ENCODE results near the gene SPAG17. TPM values are rescaled to one million over a fixed set of nuclear protein-coding genes. Genes with fewer than 3 reads are reported as not detected.

The SPAG17 gene
- total RNA-seq, 1 experiment from 2014 or later: not detected

GRCh38 chr1:118217141-118217838, 32.3 kb upstream of the SPAG17 start:
- no peak for ATAC-seq

GRCh38 chr1:118214866-118215265, 29.8 kb upstream of the SPAG17 start:
- Histone ChIP-seq H3K4me3 (replicated peaks in 1 of 2; ENCODE audit: low read depth in 1 of 2, low read length in 2 of 2) (no peak overlapping the region), H3K4me2 (ENCODE audit: low read length) (no peak overlapping the region), H2AFZ (ENCODE audit: low read depth, low read length, poor library complexity, severe bottlenecking) (no peak overlapping the region), H3K4me1 (ENCODE audit: control insufficient read depth in 1 of 2, insufficient read depth in 2 of 2, low read length in 2 of 2) (no peaks in the 10 kb centered on the region), H3K36me3 (ENCODE audit: control insufficient read depth in 1 of 2, insufficient read depth in 2 of 2, low read length in 2 of 2) (no peaks in the 10 kb centered on the region), H3K9ac (ENCODE audit: low read length) (no peak overlapping the region), H3K9me2 (ENCODE audit: insufficient read depth) (no peaks in the 10 kb centered on the region), H3K9me3 (ENCODE audit: control insufficient read depth in 1 of 2, insufficient read depth in 1 of 2, low read depth in 1 of 2, low read length in 2 of 2) (no peaks in the 10 kb centered on the region), H3K27ac (ENCODE audit: low read depth, low read length) (no peak overlapping the region), H3K27me3 (ENCODE audit: insufficient read depth, low read length) (no peaks in the 10 kb centered on the region), H3K79me2 (ENCODE audit: insufficient read depth, low read length) (no peaks in the 10 kb centered on the region), H4K20me1 (ENCODE audit: insufficient read depth) (no peaks in the 10 kb centered on the region; the same call in 1 of the 2 replicates)
- CTCF ChIA-PET: no interaction called here
- RAD21 ChIA-PET (ENCODE audit: low non-redundant PET in 1 of 2, low total read pairs in 2 of 2, uncharacterized antibody in 2 of 2, unreplicated experiment in 2 of 2): no interaction called here
- no peak for DNase-seq (ENCODE audit: low read depth, low spot score)
- intact Hi-C loops (cut with micrococcal nuclease): no loop called here
- no TSS peak for BruUV-seq (replicated peaks)
- POLR2A ChIA-PET: no interaction called here
- no peak for ATAC-seq
- no peak for TF ChIP-seq SIN3A (IDR thresholded peaks at IDR 0.05; ENCODE audit: low read depth)
- no peak for TF ChIP-seq EZH2 (IDR thresholded peaks at IDR 0.05)
- no peak for TF ChIP-seq RAD21 (IDR thresholded peaks at IDR 0.05; ENCODE audit: low read depth)
- no peak for TF ChIP-seq TCF7L2 (IDR thresholded peaks at IDR 0.05; ENCODE audit: borderline replicate concordance, extremely low read depth, insufficient read depth, insufficient read length)
- TF ChIP-seq YY1 (IDR thresholded peaks at IDR 0.05; ENCODE audit: extremely low read depth, insufficient replicate concordance, low read depth, low read length): no peak
- TF ChIP-seq SRF (IDR thresholded peaks at IDR 0.05; ENCODE audit: low read depth): no peak
- no peak for TF ChIP-seq POLR2AphosphoS5 (IDR thresholded peaks at IDR 0.05; ENCODE audit: low read depth, low read length)
- no peak for TF ChIP-seq ATF3 (IDR thresholded peaks at IDR 0.05)
- no peak for TF ChIP-seq EGR1 (IDR thresholded peaks at IDR 0.05; ENCODE audit: low read depth)
- TF ChIP-seq ZNF274 (IDR thresholded peaks at IDR 0.05; ENCODE audit: low read depth, low read length): no peak
- TF ChIP-seq ZFX (IDR thresholded peaks at IDR 0.05): no peak
- TF ChIP-seq MAX (IDR thresholded peaks at IDR 0.05): no peak
- no peak for TF ChIP-seq FOSL1 (IDR thresholded peaks at IDR 0.05; ENCODE audit: low read depth)
- no peak for TF ChIP-seq SP1 (IDR thresholded peaks at IDR 0.05; ENCODE audit: low read depth)
- TF ChIP-seq REST (IDR thresholded peaks at IDR 0.05; ENCODE audit: low read depth): no peak
- TF ChIP-seq CEBPB (IDR thresholded peaks at IDR 0.05; ENCODE audit: low read depth): no peak
- no peak for TF ChIP-seq ELF1 (IDR thresholded peaks at IDR 0.05; ENCODE audit: borderline replicate concordance, low read depth)
- TF ChIP-seq CBX3 (IDR thresholded peaks at IDR 0.05; ENCODE audit: low read depth): no peak

More at GRCh38 chr1:118217141-118217838, 32.3 kb upstream of the SPAG17 start:
- H3K9me3 ChIP-seq (ENCODE audit: control insufficient read depth in 1 of 2, insufficient read depth in 1 of 2, low read depth in 1 of 2, low read length in 2 of 2): no peaks in the 10 kb centered on the region
- no peak overlapping the region for H3K27ac ChIP-seq (ENCODE audit: low read depth, low read length)
- ChIA-PET RAD21 (ENCODE audit: low non-redundant PET in 1 of 2, low total read pairs in 2 of 2, uncharacterized antibody in 2 of 2, unreplicated experiment in 2 of 2) (no interaction called here), CTCF (no interaction called here), POLR2A (no interaction called here)
- H3K27me3 ChIP-seq (ENCODE audit: insufficient read depth, low read length): no peaks in the 10 kb centered on the region
- no peaks in the 10 kb centered on the region for H3K79me2 ChIP-seq (ENCODE audit: insufficient read depth, low read length)
- no peak overlapping the region for H2AFZ ChIP-seq (ENCODE audit: low read depth, low read length, poor library complexity, severe bottlenecking)
- TF ChIP-seq EGR1 (IDR thresholded peaks at IDR 0.05; ENCODE audit: low read depth) (no peak), SP1 (IDR thresholded peaks at IDR 0.05; ENCODE audit: low read depth) (no peak), POLR2AphosphoS5 (IDR thresholded peaks at IDR 0.05; ENCODE audit: low read depth, low read length) (no peak), EZH2 (IDR thresholded peaks at IDR 0.05) (no peak)
- no peaks in the 10 kb centered on the region; the same call in 1 of the 2 replicates for H4K20me1 ChIP-seq (ENCODE audit: insufficient read depth)
- H3K9me2 ChIP-seq (ENCODE audit: insufficient read depth): no peaks in the 10 kb centered on the region
- BruUV-seq (replicated peaks): no TSS peak
- H3K36me3 ChIP-seq (ENCODE audit: control insufficient read depth in 1 of 2, insufficient read depth in 2 of 2, low read length in 2 of 2): no peaks in the 10 kb centered on the region
- no peak overlapping the region for H3K9ac ChIP-seq (ENCODE audit: low read length)
- H3K4me2 ChIP-seq (ENCODE audit: low read length): no peak overlapping the region
- H3K4me1 ChIP-seq (ENCODE audit: control insufficient read depth in 1 of 2, insufficient read depth in 2 of 2, low read length in 2 of 2): no peaks in the 10 kb centered on the region
- H3K4me3 ChIP-seq (replicated peaks in 1 of 2; ENCODE audit: low read depth in 1 of 2, low read length in 2 of 2): no peak overlapping the region
- intact Hi-C loops (cut with micrococcal nuclease): no loop called here
- no peak for DNase-seq (ENCODE audit: low read depth, low spot score)

All from HCT116 (cell line).